Measurements from ENCODE around the gene MEGF11.

- no peak for TF ChIP-seq CTCF (conservative IDR thresholded peaks at IDR 0.05; ENCODE audit: low read length)
- TF ChIP-seq EZH2phosphoT487 (IDR thresholded peaks at IDR 0.05; ENCODE audit: borderline replicate concordance, low read depth, low read length), result no peak
Measured at GRCh38 chr15:66294932-66295235, 41.3 kb upstream of the MEGF11 start.
